GM21529 (cell line): Measurements from ENCODE around the gene TMEM145.

Experiments used
- ATAC-seq: cut with Tn5 transposase; IDR thresholded peaks from one replicate; pipeline ENCODE4 v1.9.1; 2021; ENCODE audit not compliant: unreplicated experiment

TMEM145 gene

DNA sequence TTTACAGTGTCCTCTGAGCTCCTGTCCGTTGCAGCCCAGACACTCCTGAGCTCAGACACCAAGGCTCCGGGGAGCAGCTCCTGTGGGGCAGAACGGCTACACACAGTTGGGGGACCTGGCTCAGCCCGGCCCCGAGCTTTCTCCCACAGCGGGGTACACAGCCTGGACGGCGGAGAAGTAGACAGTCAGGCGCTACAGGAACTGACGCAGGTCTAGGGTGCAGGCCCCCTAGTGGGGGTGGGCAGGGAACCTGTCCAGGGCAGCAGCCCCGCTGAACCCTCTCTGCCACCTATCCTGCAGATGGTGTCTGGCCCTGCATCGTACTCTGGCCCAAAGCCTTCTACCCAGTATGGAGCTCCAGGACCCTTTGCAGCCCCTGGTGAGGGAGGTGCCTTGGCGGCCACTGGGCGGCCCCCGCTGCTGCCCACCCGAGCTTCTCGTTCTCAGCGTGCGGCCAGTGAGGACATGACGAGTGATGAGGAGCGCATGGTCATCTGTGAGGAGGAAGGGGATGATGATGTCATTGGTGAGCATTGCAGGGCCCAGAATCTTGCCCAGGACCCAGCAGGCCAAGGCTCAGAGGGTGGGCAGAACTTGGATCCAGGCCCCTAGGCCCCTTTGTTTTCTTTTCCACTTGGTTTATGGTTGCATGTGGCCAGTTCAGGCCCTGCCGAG lies 24.1 kb upstream of the TMEM145 start:
- ATAC-seq, result no peak

DNA sequence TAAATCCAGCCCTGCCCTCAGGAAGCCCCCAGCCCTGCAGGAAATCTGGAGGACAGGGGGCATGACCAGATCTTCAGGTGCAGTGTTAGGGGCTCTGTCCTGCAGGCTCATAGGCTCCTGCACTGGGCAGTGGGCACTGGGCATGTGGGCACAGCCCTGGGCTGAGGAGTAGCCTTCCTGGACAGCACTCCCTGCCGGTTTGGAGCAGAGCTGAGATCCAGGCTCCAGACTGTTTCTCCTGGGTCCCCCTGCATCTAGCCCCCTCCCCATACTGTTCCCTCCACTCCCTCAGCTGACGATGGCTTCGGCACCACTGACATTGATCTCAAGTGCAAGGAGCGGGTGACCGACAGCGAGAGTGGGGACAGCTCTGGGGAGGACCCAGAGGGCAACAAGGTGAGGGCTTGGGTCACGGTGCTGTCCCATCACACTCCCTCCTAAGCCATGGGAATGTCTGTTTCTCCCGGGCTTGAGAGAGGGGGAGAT lies 23.5 kb upstream of the TMEM145 start:
- no peak for ATAC-seq

DNA sequence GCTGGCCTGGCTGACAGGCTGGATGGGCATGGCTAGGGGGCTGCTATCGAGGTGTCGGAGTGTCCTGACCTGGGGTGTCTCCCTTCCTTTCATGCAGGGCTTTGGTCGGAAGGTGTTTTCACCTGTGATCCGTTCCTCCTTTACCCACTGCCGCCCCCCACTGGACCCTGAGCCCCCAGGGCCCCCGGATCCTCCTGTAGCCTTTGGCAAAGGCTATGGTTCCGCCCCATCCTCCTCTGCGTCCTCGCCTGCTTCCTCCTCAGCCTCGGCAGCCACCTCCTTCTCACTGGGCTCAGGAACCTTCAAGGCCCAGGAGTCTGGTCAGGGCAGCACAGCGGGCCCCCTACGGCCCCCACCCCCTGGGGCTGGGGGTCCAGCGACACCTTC lies 23.0 kb upstream of the TMEM145 start:
- ATAC-seq, result no peak

DNA sequence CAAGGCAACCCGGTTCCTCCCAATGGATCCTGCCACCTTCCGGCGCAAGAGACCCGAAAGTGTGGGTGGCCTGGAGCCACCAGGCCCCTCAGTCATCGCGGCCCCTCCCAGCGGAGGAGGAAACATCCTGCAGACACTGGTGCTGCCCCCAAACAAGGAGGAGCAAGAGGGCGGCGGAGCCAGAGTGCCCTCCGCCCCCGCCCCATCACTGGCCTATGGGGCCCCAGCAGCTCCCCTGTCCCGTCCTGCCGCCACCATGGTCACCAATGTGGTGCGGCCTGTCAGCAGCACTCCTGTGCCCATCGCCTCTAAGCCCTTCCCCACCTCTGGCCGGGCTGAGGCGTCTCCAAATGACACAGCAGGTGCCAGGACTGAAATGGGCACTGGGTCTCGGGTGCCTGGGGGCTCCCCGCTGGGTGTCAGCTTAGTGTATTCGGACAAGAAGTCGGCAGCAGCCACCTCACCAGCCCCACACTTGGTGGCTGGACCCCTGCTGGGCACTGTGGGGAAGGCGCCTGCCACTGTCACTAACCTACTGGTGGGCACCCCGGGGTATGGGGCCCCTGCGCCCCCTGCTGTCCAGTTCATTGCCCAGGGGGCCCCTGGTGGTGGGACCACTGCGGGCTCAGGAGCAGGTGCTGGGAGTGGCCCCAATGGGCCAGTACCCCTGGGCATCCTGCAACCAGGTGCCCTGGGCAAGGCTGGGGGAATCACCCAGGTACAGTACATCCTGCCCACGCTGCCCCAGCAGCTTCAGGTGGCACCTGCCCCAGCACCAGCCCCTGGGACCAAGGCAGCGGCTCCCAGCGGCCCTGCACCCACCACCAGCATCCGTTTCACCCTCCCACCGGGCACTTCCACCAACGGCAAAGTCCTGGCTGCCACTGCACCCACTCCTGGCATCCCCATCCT lies 22.3 kb upstream of the TMEM145 start:
- no peak for ATAC-seq

DNA sequence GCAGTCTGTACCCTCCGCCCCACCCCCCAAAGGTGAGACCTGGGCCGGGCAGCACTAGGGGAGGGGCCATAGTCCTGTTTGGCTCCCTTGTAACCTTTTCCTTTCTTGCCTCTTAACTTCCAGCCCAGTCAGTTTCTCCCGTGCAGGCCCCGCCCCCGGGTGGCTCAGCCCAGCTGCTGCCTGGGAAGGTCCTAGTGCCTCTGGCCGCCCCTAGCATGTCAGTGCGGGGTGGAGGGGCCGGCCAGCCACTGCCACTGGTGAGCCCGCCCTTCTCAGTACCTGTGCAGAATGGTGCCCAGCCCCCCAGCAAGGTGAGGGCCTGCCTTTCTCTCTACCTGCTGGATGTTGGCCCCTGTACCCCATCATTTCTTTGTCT lies 21.7 kb upstream of the TMEM145 start:
- no peak for ATAC-seq

DNA sequence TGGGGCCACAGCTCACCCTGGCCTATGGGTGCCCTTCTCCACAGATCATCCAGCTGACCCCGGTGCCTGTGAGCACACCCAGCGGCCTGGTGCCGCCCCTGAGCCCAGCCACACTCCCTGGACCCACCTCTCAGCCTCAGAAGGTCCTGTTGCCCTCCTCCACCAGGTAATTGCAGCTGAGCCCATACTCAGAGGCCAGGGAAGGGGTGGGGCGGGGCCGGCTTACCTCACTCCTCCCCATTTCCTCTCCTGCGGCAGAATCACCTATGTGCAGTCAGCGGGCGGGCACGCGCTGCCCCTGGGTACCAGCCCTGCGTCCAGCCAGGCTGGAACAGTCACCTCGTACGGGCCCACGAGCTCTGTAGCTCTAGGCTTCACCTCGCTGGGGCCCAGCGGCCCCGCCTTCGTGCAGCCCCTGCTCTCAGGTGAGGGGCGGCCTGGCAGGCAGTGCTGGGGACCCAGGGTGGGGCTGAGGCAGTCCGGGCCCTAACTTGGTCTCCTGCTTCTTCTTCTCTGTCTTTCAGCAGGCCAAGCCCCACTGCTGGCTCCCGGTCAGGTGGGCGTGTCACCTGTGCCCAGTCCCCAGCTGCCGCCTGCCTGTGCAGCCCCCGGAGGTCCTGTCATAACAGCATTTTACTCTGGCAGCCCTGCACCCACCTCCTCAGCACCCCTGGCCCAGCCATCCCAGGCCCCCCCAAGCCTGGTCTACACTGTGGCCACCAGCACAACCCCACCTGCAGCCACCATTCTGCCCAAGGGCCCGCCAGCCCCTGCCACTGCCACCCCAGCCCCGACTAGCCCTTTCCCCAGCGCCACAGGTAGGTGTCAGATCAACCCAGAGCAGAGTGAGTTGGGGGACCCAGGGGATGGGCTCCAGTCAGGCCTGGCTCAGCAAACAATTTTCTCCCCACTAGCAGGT lies 20.8 kb upstream of the TMEM145 start:
- ATAC-seq, result no peak

DNA sequence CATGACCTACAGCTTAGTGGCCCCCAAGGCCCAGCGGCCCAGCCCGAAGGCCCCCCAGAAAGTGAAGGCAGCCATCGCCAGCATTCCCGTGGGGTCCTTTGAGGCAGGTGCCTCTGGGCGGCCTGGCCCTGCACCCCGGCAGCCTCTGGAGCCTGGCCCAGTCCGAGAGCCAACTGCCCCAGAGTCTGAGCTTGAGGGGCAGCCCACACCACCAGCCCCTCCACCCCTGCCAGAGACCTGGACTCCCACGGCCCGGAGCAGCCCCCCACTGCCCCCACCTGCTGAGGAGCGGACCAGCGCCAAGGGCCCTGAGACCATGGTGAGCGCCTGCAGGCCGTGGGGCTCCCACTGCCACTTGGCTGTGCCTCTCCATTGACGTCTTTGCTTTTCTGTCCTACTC lies 20.1 kb upstream of the TMEM145 start:
- ATAC-seq, result no peak

DNA sequence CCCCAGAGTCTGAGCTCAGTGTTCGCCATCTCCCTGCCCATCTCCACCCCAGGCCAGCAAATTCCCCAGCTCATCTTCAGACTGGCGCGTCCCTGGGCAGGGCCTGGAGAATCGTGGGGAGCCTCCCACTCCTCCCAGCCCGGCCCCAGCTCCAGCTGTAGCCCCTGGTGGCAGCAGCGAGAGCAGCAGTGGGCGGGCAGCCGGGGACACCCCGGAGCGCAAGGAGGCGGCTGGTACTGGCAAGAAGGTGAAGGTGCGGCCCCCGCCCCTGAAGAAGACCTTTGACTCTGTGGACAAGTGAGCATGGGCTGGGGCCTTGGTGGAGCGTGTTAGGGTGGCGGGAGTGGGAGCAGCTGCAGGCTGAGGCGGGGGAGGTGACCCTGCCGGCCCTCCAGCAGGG lies 19.6 kb upstream of the TMEM145 start:
- no peak for ATAC-seq

DNA sequence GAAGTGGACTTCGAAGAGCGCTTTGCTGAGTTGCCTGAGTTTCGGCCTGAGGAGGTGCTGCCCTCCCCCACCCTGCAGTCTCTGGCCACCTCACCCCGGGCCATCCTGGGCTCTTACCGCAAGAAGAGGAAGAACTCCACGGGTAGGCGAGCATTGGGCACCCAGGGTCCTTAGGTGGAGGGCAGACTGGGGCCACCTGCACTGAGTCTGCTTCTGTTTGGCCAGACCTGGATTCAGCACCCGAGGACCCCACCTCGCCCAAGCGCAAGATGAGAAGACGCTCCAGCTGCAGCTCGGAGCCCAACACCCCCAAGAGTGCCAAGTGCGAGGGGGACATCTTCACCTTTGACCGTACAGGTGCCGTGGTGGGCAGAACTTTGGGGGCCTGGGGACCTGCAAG lies 19.2 kb upstream of the TMEM145 start:
- no peak for ATAC-seq

DNA sequence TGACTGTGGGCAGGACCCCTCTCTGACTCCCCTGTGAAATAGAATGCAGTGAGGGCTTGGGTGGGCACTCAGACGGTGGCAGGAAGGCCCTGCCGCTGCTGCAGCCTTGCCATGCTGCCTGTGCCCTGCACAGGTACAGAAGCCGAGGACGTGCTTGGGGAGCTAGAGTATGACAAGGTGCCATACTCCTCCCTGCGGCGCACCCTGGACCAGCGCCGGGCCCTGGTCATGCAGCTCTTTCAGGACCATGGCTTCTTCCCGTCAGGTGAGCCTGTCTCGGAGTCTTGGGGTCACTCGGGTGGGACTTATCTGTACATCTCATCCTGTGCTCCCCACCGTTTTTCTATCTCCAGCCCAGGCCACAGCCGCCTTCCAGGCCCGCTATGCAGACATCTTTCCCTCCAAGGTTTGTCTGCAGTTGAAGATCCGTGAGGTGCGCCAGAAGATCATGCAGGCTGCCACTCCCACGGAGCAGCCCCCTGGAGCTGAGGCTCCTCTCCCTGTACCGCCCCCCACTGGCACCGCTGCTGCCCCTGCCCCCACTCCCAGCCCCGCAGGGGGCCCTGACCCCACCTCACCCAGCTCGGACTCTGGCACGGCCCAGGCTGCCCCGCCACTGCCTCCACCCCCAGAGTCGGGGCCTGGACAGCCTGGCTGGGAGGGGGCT lies 18.5 kb upstream of the TMEM145 start:
- ATAC-seq, result no peak

DNA sequence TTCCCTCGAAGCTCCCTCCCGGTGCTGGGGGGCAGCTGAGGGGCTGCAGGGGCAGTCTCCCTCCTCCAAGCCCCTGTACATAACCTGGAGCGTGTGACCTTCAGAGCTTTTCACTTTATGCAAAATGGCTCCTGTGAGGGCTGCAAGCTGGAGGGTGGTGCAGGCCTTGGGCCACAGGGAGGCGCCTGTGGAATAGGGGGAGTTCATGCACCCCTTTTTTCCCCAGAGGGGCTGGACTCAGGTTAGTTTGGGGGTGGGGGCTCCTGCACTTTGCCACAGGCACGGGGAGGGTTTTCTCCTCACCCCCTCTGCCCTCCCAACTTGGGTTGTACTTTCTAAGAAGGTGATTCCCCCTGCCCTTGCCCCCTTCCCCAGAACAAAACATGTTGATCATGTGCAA lies 17.8 kb upstream of the TMEM145 start:
- ATAC-seq, result no peak

DNA sequence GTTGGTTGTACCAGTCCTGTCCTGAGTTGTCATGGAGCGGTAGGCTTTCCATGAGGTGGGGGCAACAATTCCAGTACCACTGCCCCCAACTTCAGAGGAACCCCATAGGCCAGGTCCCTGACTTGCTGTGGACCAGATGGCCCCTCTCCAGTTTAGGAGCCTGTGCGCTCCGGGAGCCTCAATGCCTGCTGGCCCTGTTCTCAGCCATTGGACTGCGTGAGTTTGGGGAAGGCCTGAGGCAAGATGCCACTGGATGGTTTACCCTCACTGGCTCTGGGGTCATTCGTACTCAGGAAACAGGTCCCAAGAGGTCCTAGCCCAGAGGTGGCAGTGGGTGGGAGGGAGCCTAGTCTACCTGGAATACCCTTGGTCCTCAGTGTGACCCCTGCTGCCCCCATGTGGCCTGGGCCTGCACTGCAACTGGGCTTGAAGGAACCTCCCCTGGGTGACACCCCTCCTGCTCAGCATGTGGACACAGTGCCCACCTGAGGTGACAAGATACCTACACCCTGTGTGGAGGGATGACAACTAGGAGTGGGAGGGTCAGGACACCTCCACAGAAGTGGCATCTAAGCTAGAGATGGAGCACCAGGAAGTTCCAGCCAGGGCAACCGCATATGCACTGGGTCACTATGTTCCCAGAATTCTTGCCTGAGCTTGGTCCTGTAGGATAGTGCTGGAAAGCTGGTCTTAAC lies 17.1 kb upstream of the TMEM145 start:
- peak; percentile 51 for ATAC-seq

DNA sequence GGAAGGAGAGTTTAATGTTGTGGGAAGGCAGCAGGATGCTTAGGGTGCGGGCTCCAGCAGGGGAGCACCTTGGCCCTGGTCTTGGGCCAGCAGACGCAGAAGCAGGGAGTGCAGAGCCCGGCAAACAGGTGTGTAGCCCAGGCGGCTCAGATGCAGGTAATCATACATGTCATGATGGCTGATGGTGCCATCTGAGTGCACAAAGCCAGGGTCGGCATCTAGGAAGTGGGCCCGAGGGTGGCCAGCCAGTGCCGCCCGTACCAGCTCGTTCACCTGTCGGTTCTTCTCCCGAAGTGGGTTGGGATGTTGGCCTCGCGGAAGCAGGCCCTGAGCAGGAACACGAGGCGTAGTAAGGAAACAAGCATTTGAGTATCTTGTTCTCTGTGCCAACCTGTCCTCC lies 16.1 kb upstream of the TMEM145 start:
- no peak for ATAC-seq

DNA sequence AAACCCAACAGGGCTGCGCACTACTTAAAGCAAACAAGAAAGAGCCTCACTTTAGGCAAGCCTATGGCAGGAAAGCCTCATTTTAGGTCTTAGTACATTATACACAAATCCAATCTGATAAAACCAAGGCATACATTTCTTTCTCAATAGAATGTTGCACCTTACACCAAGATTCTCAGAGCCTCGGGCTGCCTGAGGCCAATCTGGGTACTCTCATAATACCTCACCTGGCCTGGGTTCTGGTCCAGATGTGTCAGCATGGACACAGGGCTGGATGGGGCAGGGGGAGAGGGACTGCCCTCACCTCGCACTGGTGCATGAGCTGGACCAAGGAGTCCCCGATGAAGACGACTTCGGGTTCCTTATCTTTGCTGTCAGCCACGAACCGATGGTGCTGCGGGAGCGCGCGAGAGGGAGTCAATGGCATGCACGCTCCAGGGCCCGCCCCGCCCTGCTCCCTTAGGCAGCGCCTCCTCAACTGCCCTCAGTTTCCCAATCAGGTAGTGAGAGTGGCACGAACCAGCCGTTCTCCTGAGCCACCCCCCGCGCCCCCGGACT lies 11.4 kb upstream of the TMEM145 start, which contains the start of gene PRR19:
PRR19 (plus strand) TSS at position 487 of the 558 bp plus-strand sequence. CDS start 7,453 bp downstream, outside the sequence.
- peak; percentile 9 for ATAC-seq

DNA sequence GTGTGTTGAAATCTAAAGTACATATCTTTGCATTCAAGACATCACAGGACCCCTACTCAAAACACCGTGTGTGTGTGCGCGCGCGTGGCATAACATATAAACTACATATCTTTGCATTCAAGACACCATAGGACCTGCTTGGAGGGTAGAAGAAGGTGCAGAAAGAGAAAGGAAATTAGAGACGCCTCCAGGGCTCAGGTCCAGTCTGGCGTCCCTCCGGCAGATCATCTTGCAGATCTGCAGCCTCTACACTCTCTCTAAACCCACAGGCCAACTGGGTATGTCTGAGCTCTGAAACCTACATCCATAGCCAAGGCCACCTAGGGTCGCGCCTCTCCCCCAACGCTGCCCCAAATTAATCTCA lies 10.0 kb upstream of the TMEM145 start:
- ATAC-seq, result no peak

DNA sequence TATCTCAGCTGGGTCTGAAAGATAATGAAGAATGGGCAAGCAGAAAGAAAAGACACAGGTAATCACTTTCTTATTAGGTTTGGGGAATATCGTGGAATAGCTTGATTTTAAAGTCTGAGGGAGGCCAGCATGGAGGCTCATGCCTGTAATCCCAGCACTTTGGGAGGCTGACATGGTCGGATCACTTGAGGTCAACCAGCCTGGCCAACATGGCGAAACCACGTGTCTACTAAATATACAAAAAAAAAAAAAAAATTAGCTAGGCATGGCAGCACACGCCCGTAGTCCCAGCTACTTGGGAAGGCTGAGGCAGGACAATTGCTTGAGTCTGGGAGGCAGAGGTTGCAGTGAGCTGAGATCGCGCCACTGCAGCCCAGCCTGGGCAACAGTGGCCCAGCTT lies 9.2 kb upstream of the TMEM145 start:
- no peak for ATAC-seq

DNA sequence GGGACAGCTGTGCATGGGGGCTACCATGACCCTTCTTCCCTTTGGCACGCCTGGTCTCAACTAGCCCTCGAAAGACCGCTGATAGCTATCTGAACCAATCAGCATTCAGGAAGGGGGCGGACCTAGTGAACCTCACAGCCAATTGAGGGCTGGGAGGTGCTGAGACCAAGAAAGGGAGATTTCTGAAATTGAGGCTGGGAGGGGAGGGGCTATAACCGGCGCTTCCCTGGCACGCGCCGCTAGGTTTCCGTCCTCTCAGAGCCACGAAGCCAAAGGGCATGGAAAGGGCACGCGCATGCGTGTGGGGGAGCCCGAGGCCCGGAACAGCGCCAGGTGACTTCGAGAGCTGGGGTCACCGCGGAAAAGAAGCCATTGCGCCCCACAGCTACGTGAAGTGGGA lies 6.5 kb upstream of the TMEM145 start:
- ATAC-seq, result no peak

DNA sequence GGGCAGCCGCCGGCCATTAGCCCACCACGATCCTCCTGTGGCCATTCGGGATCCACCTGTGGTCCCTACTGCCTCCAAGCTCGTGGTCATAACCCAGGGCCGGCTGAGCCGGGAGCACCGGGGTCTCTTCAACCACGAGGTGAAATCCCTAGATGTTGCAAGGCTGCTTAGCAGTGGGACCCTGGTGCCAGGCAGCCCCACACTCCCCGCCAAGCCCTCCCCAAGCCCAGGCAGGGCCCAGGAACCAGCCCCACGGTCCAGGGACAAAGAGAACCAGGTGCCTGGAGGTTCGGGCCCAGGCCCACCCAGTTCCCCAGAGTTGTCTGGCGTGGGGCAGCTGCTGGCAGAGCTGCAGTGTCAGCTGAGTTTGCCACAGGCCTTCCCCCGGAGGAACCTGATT lies 3.4 kb upstream of the TMEM145 start:
- no peak for ATAC-seq

DNA sequence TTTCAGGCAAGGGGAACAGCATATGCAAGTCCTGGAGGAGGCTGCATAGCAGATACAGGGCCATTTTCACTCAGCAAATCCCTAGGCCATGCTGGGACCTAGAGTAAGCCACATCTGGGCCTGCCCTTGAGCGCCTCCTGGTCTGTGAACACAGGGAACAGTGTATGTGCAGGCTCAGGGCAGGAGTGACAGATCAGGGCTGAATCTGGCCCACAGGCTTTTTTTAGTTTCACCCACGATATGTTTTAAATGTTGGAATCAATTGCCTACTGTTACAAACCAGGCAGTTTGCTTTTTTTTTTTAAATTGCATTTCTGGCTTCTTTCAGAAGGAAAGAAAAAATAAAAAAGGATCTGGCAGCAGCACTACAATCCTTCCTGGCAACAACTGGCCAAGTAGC lies 1.5 kb upstream of the TMEM145 start:
- ATAC-seq, result no peak

DNA sequence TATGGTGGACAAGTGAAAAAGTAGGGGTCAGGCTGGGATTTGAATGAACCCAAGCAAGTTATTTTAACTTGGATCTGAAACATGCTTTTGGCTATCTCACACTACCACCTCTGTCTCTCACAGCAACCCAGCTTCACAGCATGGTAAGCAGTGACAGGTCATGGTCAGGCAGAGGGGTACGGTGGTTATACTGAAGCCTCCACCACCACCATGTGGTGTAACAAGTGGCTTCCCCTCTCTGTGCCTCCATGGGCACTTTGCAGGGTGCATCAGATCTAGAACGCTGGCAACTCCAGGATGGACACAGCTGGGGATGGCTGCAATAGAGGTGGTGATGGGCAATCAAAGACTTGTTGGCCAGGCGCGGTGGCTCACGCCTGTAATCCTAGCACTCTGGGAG lies 739 bp upstream of the TMEM145 start:
- ATAC-seq, result no peak
